Keratinocyte (primary cell): ENCODE results near the gene CYP1A2. TPM values are rescaled to one million over a fixed set of nuclear protein-coding genes. Genes with fewer than 3 reads are reported as not detected.
A peak's percentile ranks its signal among the peaks of the same experiment; 100 is the strongest.

Experiments
- DNase-seq: peaks from one replicate; pipeline ENCODE4 v3.0.0-alpha.2; 2011; ENCODE audit warnings: low read depth, missing footprints, low spot score
- FAIRE-seq: peaks from 2 replicates; lab custom pipeline; 2011; peaks lifted over from hg19 to GRCh38; lab: Jason Lieb, UNC
- H2AFZ ChIP-seq: 2 replicates; pipeline ENCODE4 v1.6.0; 2012; ENCODE audit warnings: low read length, control low read depth, inconsistent platforms; ENCODE audit not compliant: control insufficient read depth
- H3K27ac ChIP-seq: 2 replicates; pipeline ENCODE4 v1.5.1; 2011; ENCODE audit warnings: low read length; ENCODE audit not compliant: control insufficient read depth, insufficient read depth
- H3K27me3 ChIP-seq: 3 replicates; pipeline ENCODE4 v1.6.0; 2011; ENCODE audit warnings: low read length; ENCODE audit not compliant: control insufficient read depth, insufficient read depth; ENCODE audit errors: extremely low read depth
- H3K36me3 ChIP-seq, 2 experiments: 2 replicates in 1 of 2; 3 replicates in 1 of 2; pipeline ENCODE4 v1.5.1; 2011; ENCODE audit warnings: low read length in 2 of 2, mild to moderate bottlenecking in 1 of 2; ENCODE audit not compliant: control insufficient read depth in 2 of 2, insufficient read depth in 2 of 2; ENCODE audit errors: extremely low read depth in 1 of 2
- H3K4me1 ChIP-seq: 3 replicates; pipeline ENCODE4 v1.5.1; 2011; ENCODE audit warnings: low read length; ENCODE audit not compliant: control insufficient read depth, insufficient read depth; ENCODE audit errors: extremely low read depth
- H3K4me2 ChIP-seq: 3 replicates; pipeline ENCODE4 v1.6.0; 2011; ENCODE audit warnings: low read depth, low read length; ENCODE audit not compliant: control insufficient read depth, insufficient read depth; ENCODE audit errors: extremely low read depth
- H3K4me3 ChIP-seq, 3 experiments: fragments of 200-600 bp in 1 of 3; sonication (generic) in 1 of 3; 2 replicates in 2 of 3; 3 replicates in 1 of 3; pipeline ENCODE4 v1.5.1; 2011 to 2016; ENCODE audit warnings: low read length in 3 of 3, mild to moderate bottlenecking in 3 of 3, control low read depth in 2 of 3, inconsistent platforms in 1 of 3, low read depth in 1 of 3, mixed read lengths in 1 of 3, mixed run types in 1 of 3, moderate library complexity in 1 of 3; ENCODE audit not compliant: control insufficient read depth in 2 of 3, insufficient read depth in 2 of 3; ENCODE audit errors: extremely low read depth in 1 of 3
- H3K79me2 ChIP-seq: 2 replicates; pipeline ENCODE4 v1.6.0; 2012; ENCODE audit warnings: low read length; ENCODE audit not compliant: control insufficient read depth, insufficient read depth
- H3K9ac ChIP-seq: 3 replicates; pipeline ENCODE4 v1.6.0; 2011; ENCODE audit warnings: low read length; ENCODE audit not compliant: control insufficient read depth, insufficient read depth; ENCODE audit errors: extremely low read depth
- H3K9me1 ChIP-seq: 3 replicates; pipeline ENCODE4 v1.6.0; 2011; ENCODE audit warnings: low read length; ENCODE audit not compliant: control insufficient read depth, insufficient read depth; ENCODE audit errors: extremely low read depth
- H3K9me3 ChIP-seq: 2 replicates; pipeline ENCODE4 v1.5.1; 2012; ENCODE audit warnings: low read depth, low read length; ENCODE audit not compliant: control insufficient read depth
- H4K20me1 ChIP-seq: 3 replicates; pipeline ENCODE4 v1.6.0; 2011; ENCODE audit warnings: low read length; ENCODE audit not compliant: control insufficient read depth, insufficient read depth; ENCODE audit errors: extremely low read depth
- EZH2 ChIP-seq: IDR thresholded peaks from one replicate; pipeline ENCODE4 v1.6.1; 2012; ENCODE audit warnings: inconsistent platforms, mild to moderate bottlenecking, low read length, moderate library complexity
- dilution Hi-C: fragments of 300-500 bp; cut with MboI; formaldehyde crosslinking; loops from one replicate; pipeline ENCODE4 v1.7.0; 2020; ENCODE audit warnings: low sequenced_read_pairs; ENCODE audit not compliant: extremely low pct_ligation_motif_present
- polyA plus RNA-seq, 5 experiments: library from polyadenylated mRNA; depleted of rRNA in 3 of 5; stranded (reverse) in 3 of 5; stranded (forward) in 1 of 5; unstranded in 1 of 5; fragments of >200 nt; gene quantifications; 1 replicate in 1 of 5; 2 replicates in 3 of 5; 3 replicates in 1 of 5; pipeline versions ENCODE4 v1.2.1 to v1.2.3, GENCODE V29; 2011 to 2012; ENCODE audit warnings: missing spikeins in 2 of 5, low read depth in 1 of 5, low replicate concordance in 1 of 5
- TF ChIP-seq, protein P1 (sequence below), 3 experiments: IDR thresholded peaks in 1 of 3; conservative IDR thresholded peaks in 1 of 3; optimal IDR thresholded peaks in 1 of 3; 2 replicates in 2 of 3; 3 replicates in 1 of 3; pipeline versions ENCODE3 to v1.5.1; 2011; ENCODE audit warnings: low read length in 3 of 3, mild to moderate bottlenecking in 3 of 3, moderate library complexity in 2 of 3, control low read depth in 1 of 3, inconsistent platforms in 1 of 3; ENCODE audit not compliant: insufficient read depth in 2 of 3; ENCODE audit errors: extremely low read depth in 1 of 3

The CYP1A2 gene
- polyA plus RNA-seq, 1 donor (not counting 4 experiments of a cell fraction or from before 2014, with no cell fraction given): 0.04 TPM

DNA sequence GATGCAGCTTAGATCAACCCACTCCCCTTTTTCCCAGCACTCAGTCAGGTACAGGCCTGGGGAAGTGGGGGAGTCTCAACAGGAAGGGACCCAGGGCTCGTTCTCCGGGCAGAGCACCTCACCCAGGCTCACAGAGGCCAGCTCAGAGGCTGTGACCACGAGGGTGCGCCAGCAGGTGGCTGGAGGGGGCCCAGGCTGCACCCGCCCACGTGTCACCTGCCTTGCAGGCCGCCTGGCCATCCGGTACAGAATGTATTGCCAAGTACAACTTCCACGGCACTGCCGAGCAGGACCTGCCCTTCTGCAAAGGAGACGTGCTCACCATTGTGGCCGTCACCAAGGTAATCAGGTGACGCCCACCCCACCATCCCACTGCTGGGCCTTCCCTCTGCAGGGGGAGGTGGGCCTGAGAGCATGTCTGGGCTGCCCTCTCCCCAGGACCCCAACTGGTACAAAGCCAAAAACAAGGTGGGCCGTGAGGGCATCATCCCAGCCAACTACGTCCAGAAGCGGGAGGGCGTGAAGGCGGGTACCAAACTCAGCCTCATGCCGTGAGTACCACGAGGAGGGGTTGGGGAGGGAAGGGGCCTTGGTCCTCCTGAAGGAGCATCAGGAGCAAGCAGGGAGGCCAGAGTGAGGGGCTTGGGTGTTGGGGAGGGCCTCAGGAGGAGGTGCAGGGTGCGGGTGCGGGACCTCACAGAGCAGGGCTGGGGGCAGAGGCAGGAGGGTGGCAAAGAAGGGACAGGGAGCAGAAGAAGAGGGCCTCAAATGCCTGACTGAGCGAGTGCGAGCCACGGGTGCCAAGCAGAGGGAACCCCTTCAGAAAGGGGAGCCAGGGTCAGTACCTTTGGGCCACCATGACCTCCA lies 50.0 kb downstream of the CYP1A2 start:
- dilution Hi-C loops: no loop called here

DNA sequence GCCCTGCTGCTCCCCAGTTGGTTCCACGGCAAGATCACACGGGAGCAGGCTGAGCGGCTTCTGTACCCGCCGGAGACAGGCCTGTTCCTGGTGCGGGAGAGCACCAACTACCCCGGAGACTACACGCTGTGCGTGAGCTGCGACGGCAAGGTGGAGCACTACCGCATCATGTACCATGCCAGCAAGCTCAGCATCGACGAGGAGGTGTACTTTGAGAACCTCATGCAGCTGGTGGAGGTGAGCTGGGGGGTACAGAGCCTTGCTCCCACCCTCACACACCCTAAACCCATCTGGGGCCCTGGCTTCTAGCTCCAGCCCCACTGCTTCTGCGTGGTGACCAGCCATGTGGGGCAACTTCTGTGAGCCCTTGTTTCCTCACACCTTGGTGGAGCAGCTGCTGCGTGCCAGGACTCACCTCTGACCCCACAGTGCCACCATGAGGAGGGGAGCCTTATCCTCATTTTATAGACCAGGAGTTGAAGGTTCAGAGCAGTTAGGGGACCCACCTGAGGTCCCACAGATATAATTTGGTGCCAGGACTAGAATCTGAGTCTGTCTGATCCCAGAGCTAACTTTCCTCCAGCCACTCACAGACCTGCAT lies 50.7 kb downstream of the CYP1A2 start:
- Histone ChIP-seq H3K27me3 (no peaks in the 10 kb centered on the region), H3K9me3 (no peaks in the 10 kb centered on the region), H3K4me3 (no peak overlapping the region), H3K4me1 (peaks cover 31% of the 10 kb centered on the region), H3K9me1 (peaks cover 7% of the 10 kb centered on the region), H3K4me2 (peak overlapping the region; percentile 87), H3K9ac (peak overlapping the region; percentile 85), H3K79me2 (peaks cover 35% of the 10 kb centered on the region), H3K36me3 (peaks cover 31 to 36% of the 10 kb centered on the region in 2 experiments), H2AFZ (no peak overlapping the region), H3K27ac (peak overlapping the region; percentile 98), H4K20me1 (peaks cover 6% of the 10 kb centered on the region)
- TF ChIP-seq EZH2: no peak
- TF ChIP-seq, protein P1, sequence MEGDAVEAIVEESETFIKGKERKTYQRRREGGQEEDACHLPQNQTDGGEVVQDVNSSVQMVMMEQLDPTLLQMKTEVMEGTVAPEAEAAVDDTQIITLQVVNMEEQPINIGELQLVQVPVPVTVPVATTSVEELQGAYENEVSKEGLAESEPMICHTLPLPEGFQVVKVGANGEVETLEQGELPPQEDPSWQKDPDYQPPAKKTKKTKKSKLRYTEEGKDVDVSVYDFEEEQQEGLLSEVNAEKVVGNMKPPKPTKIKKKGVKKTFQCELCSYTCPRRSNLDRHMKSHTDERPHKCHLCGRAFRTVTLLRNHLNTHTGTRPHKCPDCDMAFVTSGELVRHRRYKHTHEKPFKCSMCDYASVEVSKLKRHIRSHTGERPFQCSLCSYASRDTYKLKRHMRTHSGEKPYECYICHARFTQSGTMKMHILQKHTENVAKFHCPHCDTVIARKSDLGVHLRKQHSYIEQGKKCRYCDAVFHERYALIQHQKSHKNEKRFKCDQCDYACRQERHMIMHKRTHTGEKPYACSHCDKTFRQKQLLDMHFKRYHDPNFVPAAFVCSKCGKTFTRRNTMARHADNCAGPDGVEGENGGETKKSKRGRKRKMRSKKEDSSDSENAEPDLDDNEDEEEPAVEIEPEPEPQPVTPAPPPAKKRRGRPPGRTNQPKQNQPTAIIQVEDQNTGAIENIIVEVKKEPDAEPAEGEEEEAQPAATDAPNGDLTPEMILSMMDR (optimal IDR thresholded peaks at IDR 0.05 in 1 of 3, IDR thresholded peaks at IDR 0.05 in 1 of 3, conservative IDR thresholded peaks at IDR 0.05 in 1 of 3; ENCODE audit: extremely low read depth in 1 of 3, insufficient read depth in 2 of 3, low read length in 3 of 3): no peak
- no peak for FAIRE-seq
- no peak for DNase-seq
- dilution Hi-C loops: no loop called here

More for the DNA sequence above, 50.0 kb downstream of the CYP1A2 start:
- peaks cover 7% of the 10 kb centered on the region for H3K9me1 ChIP-seq
- H3K4me1 ChIP-seq: peaks cover 34% of the 10 kb centered on the region
- H3K4me3 ChIP-seq: no peak overlapping the region
- H3K4me2 ChIP-seq: no peak overlapping the region
- peak overlapping the region; percentile 98 for H3K27ac ChIP-seq
- H3K79me2 ChIP-seq: peaks cover 35% of the 10 kb centered on the region
- H2AFZ ChIP-seq: no peak overlapping the region
- TF ChIP-seq, protein P1 (optimal IDR thresholded peaks at IDR 0.05 in 1 of 3, IDR thresholded peaks at IDR 0.05 in 1 of 3, conservative IDR thresholded peaks at IDR 0.05 in 1 of 3; ENCODE audit: extremely low read depth in 1 of 3, insufficient read depth in 2 of 3, low read length in 3 of 3): no peak
- no peak for TF ChIP-seq EZH2
- no peak for DNase-seq
- H3K27me3 ChIP-seq: no peaks in the 10 kb centered on the region
- no peak overlapping the region for H3K9ac ChIP-seq
- H3K9me3 ChIP-seq: no peaks in the 10 kb centered on the region
- H3K36me3 ChIP-seq: peaks cover 27 to 29% of the 10 kb centered on the region in 2 experiments
- no peak for FAIRE-seq
- peaks cover 8% of the 10 kb centered on the region for H4K20me1 ChIP-seq
